ENCODE results near the gene GRAMD1A. TPM values are rescaled to one million over a fixed set of nuclear protein-coding genes. Genes with fewer than 3 reads are reported as not detected.
A peak's percentile ranks its signal among the peaks of the same experiment; 100 is the strongest.

GRAMD1A gene
- total RNA-seq (2014; rRNA removed; shearing (Covaris generic)) (67.9 and 84.2 TPM in 2 replicates), total RNA-seq (2022) (124 and 133 TPM in 2 replicates), Bru-seq, nascent RNA (percentile 68 among the genes with signal in this experiment), BruChase-seq, experiment 1, labeled RNA remaining after a 6-hour chase (percentile 83 among the genes with signal in this experiment), BruChase-seq, experiment 2, labeled RNA remaining after a 2-hour chase (percentile 74 among the genes with signal in this experiment)
- long read RNA-seq, partial matches to known transcripts, result 41 of 262 reads
- long read RNA-seq, other reads (novel, unspliced or antisense), result 211 of 262 reads

- ChIA-PET CTCF (ENCODE audit: unreplicated experiment) (interaction anchor here (0.6 kb wide), 1 partner anchor 828 kb away, joined by 3 read pairs; no protein-coding TSS in a partner anchor), POLR2A (interaction anchor here (0.7 to 0.8 kb wide), 2 partner anchors 367 to 1053 kb away, joined by 3 to 7 read pairs; no protein-coding TSS in a partner anchor)
- no peaks in the 10 kb centered on the region for H3K9me2 ChIP-seq (ENCODE audit: insufficient read depth, low read length)
- H3K4me1 ChIP-seq (ENCODE audit: insufficient read depth, low read length, poor library complexity, severe bottlenecking), result peaks cover 63% of the 10 kb centered on the region
- H3K27ac ChIP-seq (ENCODE audit: low read depth, low read length, poor library complexity, severe bottlenecking), result peak within 1 kb of the TSS; percentile 88
- H3K9me3 ChIP-seq (ENCODE audit: low read length), result no peaks in the 10 kb centered on the region
- peak within 1 kb of the TSS; percentile 95 for H3K4me2 ChIP-seq (ENCODE audit: low read length)
- BruUV-seq (replicated peaks), result no TSS peak
- H3K36me3 ChIP-seq (ENCODE audit: insufficient read depth, low read length), result peaks cover 34% of the 10 kb centered on the region; the same call in 1 of the 2 replicates
- TF ChIP-seq EZH2phosphoT487 (IDR thresholded peaks at IDR 0.05; ENCODE audit: borderline replicate concordance, low read depth, low read length), result no peak
- no peak for TF ChIP-seq CTCF (conservative IDR thresholded peaks at IDR 0.05; ENCODE audit: low read length)
- peaks cover 48% of the 10 kb centered on the region for H3K79me2 ChIP-seq (ENCODE audit: insufficient read depth, low read depth, low read length)
- intact Hi-C loops (cut with micrococcal nuclease; ENCODE audit: unreplicated experiment), result no loop called here
- peaks cover 6% of the 10 kb centered on the region; the same call in 1 of the 2 replicates for H4K20me1 ChIP-seq (ENCODE audit: insufficient read depth, low read length)
- peak within 1 kb of the TSS; percentile 64 for H2AFZ ChIP-seq (ENCODE audit: low read length)
- peak within 1 kb of the TSS; percentile 73 for H3K4me3 ChIP-seq (ENCODE audit: low read depth, low read length, poor library complexity, severe bottlenecking)
- DNase-seq (ENCODE audit: low spot score), result peak; percentile 83
Observed at GRCh38 chr19:34999498-35000337, at the start of gene GRAMD1A. Gene GRAMD1A, plus strand, starts transcription at chr19:35000323. Its CDS starts 156 bp downstream, at chr19:35000479.

- Histone ChIP-seq H3K9me2 (ENCODE audit: insufficient read depth, low read length) (no peaks in the 10 kb centered on the region), H3K9me3 (ENCODE audit: low read length) (peaks cover 18% of the 10 kb centered on the region), H4K20me1 (ENCODE audit: insufficient read depth, low read length) (no peaks in the 10 kb centered on the region), H3K4me1 (ENCODE audit: insufficient read depth, low read length, poor library complexity, severe bottlenecking) (no peaks in the 10 kb centered on the region), H3K4me2 (ENCODE audit: low read length) (no peak overlapping the region), H2AFZ (ENCODE audit: low read length) (no peak overlapping the region), H3K27ac (ENCODE audit: low read depth, low read length, poor library complexity, severe bottlenecking) (no peak overlapping the region), H3K79me2 (ENCODE audit: insufficient read depth, low read depth, low read length) (no peaks in the 10 kb centered on the region), H3K4me3 (ENCODE audit: low read depth, low read length, poor library complexity, severe bottlenecking) (no peak overlapping the region), H3K36me3 (ENCODE audit: insufficient read depth, low read length) (peaks cover 20% of the 10 kb centered on the region)
- ChIA-PET POLR2A (interaction anchor here (0.5 to 0.7 kb wide), 2 partner anchors 10 kb away, joined by 3 read pairs; no protein-coding TSS in a partner anchor), CTCF (ENCODE audit: unreplicated experiment) (no interaction called here)
- TF ChIP-seq EZH2phosphoT487 (IDR thresholded peaks at IDR 0.05; ENCODE audit: borderline replicate concordance, low read depth, low read length), result no peak
- TF ChIP-seq CTCF (conservative IDR thresholded peaks at IDR 0.05; ENCODE audit: low read length), result no peak
- DNase-seq (ENCODE audit: low spot score), result no peak
- no TSS peak for BruUV-seq (replicated peaks)
- intact Hi-C loops (cut with micrococcal nuclease; ENCODE audit: unreplicated experiment), result no loop called here
Observed at GRCh38 chr19:34953092-34953491, 47.0 kb upstream of the GRAMD1A start.
